ENCODE data around the gene EPHA1.

The EPHA1 gene

DNA sequence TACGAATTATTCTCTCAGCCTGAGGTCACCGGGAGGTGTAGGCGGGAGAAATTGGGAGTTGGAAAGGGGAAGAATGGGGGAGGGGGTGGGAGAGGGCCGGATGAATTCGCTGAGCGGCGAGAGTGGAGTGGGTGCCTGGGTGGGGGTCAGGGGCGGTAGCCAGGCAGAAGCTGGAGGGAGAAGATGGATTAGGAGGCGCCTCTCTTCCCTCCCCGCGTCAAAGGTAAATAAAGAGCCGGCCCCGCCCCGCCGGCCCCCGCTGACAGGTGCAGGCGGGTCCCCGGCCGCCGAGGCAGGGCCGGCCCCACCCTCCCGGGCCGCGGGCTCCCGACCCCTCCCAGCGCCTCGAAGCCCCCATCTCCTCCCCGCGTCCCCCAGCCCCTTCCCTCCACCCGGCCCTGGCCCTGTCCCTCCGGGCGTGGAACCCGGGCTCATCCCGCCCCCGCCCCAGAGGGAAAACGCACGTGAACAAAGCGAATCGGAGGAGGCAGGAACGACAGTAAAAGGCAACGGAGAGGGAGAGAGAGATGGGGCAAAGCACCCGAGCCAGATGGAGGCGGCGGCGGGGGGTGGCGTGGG, 47.0 kb downstream of the EPHA1 start:
- TF ChIP-seq, protein P1, sequence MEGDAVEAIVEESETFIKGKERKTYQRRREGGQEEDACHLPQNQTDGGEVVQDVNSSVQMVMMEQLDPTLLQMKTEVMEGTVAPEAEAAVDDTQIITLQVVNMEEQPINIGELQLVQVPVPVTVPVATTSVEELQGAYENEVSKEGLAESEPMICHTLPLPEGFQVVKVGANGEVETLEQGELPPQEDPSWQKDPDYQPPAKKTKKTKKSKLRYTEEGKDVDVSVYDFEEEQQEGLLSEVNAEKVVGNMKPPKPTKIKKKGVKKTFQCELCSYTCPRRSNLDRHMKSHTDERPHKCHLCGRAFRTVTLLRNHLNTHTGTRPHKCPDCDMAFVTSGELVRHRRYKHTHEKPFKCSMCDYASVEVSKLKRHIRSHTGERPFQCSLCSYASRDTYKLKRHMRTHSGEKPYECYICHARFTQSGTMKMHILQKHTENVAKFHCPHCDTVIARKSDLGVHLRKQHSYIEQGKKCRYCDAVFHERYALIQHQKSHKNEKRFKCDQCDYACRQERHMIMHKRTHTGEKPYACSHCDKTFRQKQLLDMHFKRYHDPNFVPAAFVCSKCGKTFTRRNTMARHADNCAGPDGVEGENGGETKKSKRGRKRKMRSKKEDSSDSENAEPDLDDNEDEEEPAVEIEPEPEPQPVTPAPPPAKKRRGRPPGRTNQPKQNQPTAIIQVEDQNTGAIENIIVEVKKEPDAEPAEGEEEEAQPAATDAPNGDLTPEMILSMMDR (IDR thresholded peaks at IDR 0.05): no peak
- peaks cover 10% of the 10 kb centered on the region for H3K4me1 Mint-ChIP-seq
- peak overlapping the region; percentile 84 for H3K4me3 Mint-ChIP-seq
- peaks cover 89% of the 10 kb centered on the region for H3K27me3 Mint-ChIP-seq (ENCODE audit: low read depth, poor library complexity)
- no peak overlapping the region for H3K27ac Mint-ChIP-seq
- H3K9me3 Mint-ChIP-seq: no peaks in the 10 kb centered on the region
- peak; percentile 36 for DNase-seq
- H3K36me3 Mint-ChIP-seq (ENCODE audit: low read depth): no peaks in the 10 kb centered on the region

DNA sequence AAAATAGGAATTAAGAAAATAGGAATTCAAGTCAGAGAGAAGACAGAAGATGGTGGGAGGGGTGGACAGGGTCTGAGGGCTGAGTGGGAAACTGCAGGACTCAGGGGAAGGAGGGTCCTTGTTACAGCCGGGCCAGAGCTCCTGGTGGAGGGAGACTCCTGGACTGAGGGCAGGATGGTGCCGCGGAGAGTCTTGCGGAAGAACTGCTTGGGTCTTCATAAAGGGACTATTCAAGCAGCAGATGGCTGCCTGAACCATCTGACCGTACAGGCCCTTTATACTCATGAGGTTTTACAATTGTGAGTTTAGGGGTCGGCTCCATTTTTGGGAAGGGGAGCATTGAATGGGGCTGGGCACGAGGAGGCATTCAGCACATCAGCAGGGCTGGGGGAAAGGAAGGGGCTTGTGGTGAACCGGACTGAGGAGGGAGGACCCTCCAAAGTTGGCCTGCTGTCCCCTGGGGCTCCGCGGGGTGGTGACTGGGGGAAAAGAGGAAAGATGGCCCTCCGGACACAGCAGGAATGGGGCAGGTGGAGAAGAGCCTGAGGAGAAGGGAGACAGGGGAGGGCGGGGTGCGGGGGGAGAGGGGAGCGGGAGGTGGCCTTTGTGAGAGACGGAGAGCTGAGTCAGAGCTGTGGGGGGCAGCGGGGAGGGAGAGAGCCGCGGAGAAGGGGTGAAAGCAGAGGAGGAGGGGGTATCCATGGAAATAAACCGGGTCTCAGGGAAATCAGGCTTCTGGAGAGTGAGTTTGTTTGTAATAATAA, 47.7 kb downstream of the EPHA1 start:
- Mint-ChIP-seq H3K36me3 (ENCODE audit: low read depth) (no peaks in the 10 kb centered on the region), H3K27ac (no peak overlapping the region), H3K4me3 (peak overlapping the region; percentile 67), H3K27me3 (ENCODE audit: low read depth, poor library complexity) (peaks cover 85% of the 10 kb centered on the region), H3K4me1 (peaks cover 10% of the 10 kb centered on the region), H3K9me3 (no peaks in the 10 kb centered on the region)
- DNase-seq: no peak
- TF ChIP-seq, protein P1 (IDR thresholded peaks at IDR 0.05): no peak

DNA sequence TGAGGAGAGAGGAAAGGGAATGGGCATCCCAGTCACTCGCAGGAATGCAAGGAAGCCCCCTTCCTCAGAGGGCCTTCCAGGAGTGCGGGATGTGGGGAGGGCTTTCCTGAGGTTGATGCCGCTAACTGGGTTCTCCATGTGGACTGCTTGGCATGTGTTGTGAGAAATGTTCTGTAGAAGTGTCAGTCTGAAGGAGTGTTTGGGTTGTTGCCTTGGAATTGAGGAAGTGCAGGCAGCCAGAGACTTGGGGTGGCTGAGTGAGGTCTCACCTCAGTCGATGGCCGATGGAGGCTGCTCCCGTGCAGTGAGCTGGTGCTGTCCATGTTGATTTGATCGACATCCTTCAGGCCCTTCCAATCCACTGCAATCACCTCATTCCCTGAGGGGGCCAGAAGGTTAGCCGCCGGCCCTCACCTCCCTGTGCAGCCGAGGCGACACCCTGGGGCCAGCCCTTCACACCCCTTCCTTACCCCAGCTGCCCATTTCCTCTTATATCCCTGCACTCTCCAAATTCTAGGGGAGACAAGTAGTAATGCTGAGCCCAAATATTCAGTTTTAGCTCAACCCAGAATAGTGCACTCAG, 48.8 kb downstream of the EPHA1 start:
- no peaks in the 10 kb centered on the region for H3K9me3 Mint-ChIP-seq
- no peak for DNase-seq
- H3K27me3 Mint-ChIP-seq (ENCODE audit: low read depth, poor library complexity): peaks cover 78% of the 10 kb centered on the region
- H3K36me3 Mint-ChIP-seq (ENCODE audit: low read depth): no peaks in the 10 kb centered on the region
- TF ChIP-seq, protein P1 (IDR thresholded peaks at IDR 0.05): no peak
- no peak overlapping the region for H3K4me3 Mint-ChIP-seq
- H3K27ac Mint-ChIP-seq: no peak overlapping the region
- peaks cover 15% of the 10 kb centered on the region for H3K4me1 Mint-ChIP-seq

DNA sequence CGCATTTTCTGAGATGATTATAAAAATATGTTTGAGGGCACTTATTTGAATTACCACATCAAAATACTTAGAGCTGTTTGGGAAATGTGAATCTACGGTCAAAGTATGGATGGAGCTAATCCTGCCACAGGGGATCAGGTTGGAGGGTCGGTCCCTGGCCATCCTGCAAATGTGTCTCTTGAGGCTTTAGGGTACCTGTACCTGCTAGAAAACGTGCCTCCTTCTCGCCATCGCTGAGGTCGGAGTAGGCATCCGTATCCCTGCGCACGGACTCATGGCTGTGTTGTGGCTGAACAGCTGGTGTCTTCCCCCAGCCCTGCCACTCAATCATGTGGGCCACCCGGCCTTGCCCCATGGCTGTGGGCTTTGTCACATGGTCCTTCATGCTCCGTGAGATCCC, 50.0 kb downstream of the EPHA1 start:
- Mint-ChIP-seq H3K36me3 (ENCODE audit: low read depth) (no peaks in the 10 kb centered on the region), H3K9me3 (no peaks in the 10 kb centered on the region), H3K4me3 (no peak overlapping the region), H3K27me3 (ENCODE audit: low read depth, poor library complexity) (peaks cover 66% of the 10 kb centered on the region), H3K4me1 (peaks cover 28% of the 10 kb centered on the region), H3K27ac (no peak overlapping the region)
- DNase-seq: no peak
- TF ChIP-seq, protein P1 (IDR thresholded peaks at IDR 0.05): no peak

DNA sequence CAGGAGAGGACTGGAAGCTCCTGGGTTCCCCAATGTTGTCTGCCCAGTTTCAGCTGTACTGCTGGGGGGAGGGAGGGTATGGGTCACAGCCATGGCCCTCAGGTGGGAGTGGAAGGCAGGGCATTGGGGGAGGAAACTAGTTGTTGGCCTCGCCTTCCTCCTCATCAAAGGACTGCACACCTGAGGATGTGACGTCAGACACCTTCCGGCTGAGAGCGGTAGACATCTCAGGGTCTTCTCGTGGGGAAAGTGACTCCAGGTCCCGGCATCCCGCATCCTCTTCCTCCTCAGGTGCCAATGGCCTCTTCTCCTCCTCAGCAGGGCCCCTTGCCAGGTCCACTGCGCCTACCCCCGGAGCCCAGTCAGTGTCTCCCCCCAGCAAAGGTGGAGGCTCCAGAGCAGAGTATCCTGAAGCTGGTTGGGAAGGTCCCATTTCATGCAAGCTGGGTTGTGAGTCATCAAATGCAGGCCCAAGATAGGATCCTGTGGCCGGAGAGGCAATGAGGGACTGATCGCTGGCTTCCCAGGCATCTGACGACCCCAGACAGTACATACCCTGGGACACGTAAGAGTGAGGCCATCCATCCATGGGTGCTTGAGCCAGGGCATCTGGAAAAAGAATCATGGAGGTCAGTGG, 52.1 kb downstream of the EPHA1 start:
- DNase-seq: no peak
- H3K27ac Mint-ChIP-seq: no peak overlapping the region
- H3K9me3 Mint-ChIP-seq: no peaks in the 10 kb centered on the region
- H3K4me1 Mint-ChIP-seq: peaks cover 49% of the 10 kb centered on the region
- TF ChIP-seq, protein P1 (IDR thresholded peaks at IDR 0.05): no peak
- H3K36me3 Mint-ChIP-seq (ENCODE audit: low read depth): no peaks in the 10 kb centered on the region
- no peak overlapping the region for H3K4me3 Mint-ChIP-seq
- peaks cover 50% of the 10 kb centered on the region for H3K27me3 Mint-ChIP-seq (ENCODE audit: low read depth, poor library complexity)

All from nephron progenitor cell (in vitro differentiated cells).